Activated CD4-positive, alpha-beta memory T cell treated with anti-CD3 and anti-CD28 coated beads, Interleukin-2, amount 10 ng/mL, durations not matched to agents 7 days and 5 days (primary cell): ENCODE results near the gene GLCCI1. TPM values are rescaled to one million over a fixed set of nuclear protein-coding genes. Genes with fewer than 3 reads are reported as not detected.

Experiments
- CTCF ChIA-PET: fragments of 350-600 bp; sonication (Branson Sonifier 250); formaldehyde crosslinking; loops from one replicate; lab custom pipeline; 2021; ENCODE audit warnings: antibody characterized with exemption, inconsistent platforms; lab: Charles Lee
- POLR2A ChIA-PET: fragments of 350-600 bp; sonication (Branson Sonifier 250); formaldehyde crosslinking; loops from one replicate; lab custom pipeline; 2021; ENCODE audit warnings: antibody characterized with exemption; lab: Charles Lee
- DNase-seq: peaks from one replicate; pipeline ENCODE4 v3.0.0-alpha.2; 2020
- H3K27ac Mint-ChIP-seq: one replicate; pipeline ENCODE4 v1.8.0; 2021; ENCODE audit warnings: mild to moderate bottlenecking, mixed read lengths
- H3K27me3 Mint-ChIP-seq: one replicate; pipeline ENCODE4 v1.8.0; 2021; ENCODE audit warnings: mixed read lengths
- H3K36me3 Mint-ChIP-seq: one replicate; pipeline ENCODE4 v1.8.0; 2021; ENCODE audit warnings: low read depth, mixed read lengths
- H3K4me1 Mint-ChIP-seq: one replicate; pipeline ENCODE4 v1.8.0; 2021; ENCODE audit warnings: mixed read lengths
- H3K4me3 Mint-ChIP-seq: one replicate; pipeline ENCODE4 v1.8.0; 2021; ENCODE audit warnings: mild to moderate bottlenecking, mixed read lengths
- H3K9me3 Mint-ChIP-seq: one replicate; pipeline ENCODE4 v1.8.0; 2021; ENCODE audit warnings: mixed read lengths
- total RNA-seq, 2 experiments: library from RNA; stranded (reverse); gene quantifications; one replicate each; pipeline ENCODE4 v1.2.3, GENCODE V29; 2021

The GLCCI1 gene
- total RNA-seq, 2 experiments from 2014 or later: 25.4 to 29.0 TPM

- H3K4me3 Mint-ChIP-seq: no peak overlapping the region
- H3K36me3 Mint-ChIP-seq: peaks cover 7% of the 10 kb centered on the region
- H3K9me3 Mint-ChIP-seq: peaks cover 2% of the 10 kb centered on the region
- DNase-seq: no peak
- ChIA-PET POLR2A (interaction anchor here (1.0 to 3.5 kb wide), 3 partner anchors 9 to 59 kb away, joined by 3 to 12 read pairs (median 3); no protein-coding TSS in a partner anchor), CTCF (no interaction called here)
- no peaks in the 10 kb centered on the region for H3K27me3 Mint-ChIP-seq
- peaks cover 41% of the 10 kb centered on the region for H3K4me1 Mint-ChIP-seq
- H3K27ac Mint-ChIP-seq: no peak overlapping the region
These were observed 148.6 kb downstream of the GLCCI1 start for GRCh38 chr7:8117195-8117594.

- CTCF ChIA-PET: no interaction called here
- Mint-ChIP-seq H3K4me1 (peaks cover 38% of the 10 kb centered on the region), H3K36me3 (peaks cover 7% of the 10 kb centered on the region), H3K9me3 (no peaks in the 10 kb centered on the region), H3K27me3 (no peaks in the 10 kb centered on the region), H3K4me3 (no peak overlapping the region), H3K27ac (no peak overlapping the region)
- no peak for DNase-seq
- POLR2A ChIA-PET: interaction anchor here (1.0 kb wide), 1 partner anchor 58 kb away, joined by 3 read pairs; no protein-coding TSS in a partner anchor
These were observed 150.7 kb downstream of the GLCCI1 start for GRCh38 chr7:8119262-8119661.

- H3K27me3 Mint-ChIP-seq: no peaks in the 10 kb centered on the region
- no peak overlapping the region for H3K27ac Mint-ChIP-seq
- ChIA-PET POLR2A (interaction anchor here (1.8 kb wide), 1 partner anchor 11 kb away, joined by 4 read pairs; no protein-coding TSS in a partner anchor), CTCF (no interaction called here)
- H3K4me3 Mint-ChIP-seq: no peak overlapping the region
- no peaks in the 10 kb centered on the region for H3K9me3 Mint-ChIP-seq
- H3K4me1 Mint-ChIP-seq: peaks cover 38% of the 10 kb centered on the region
- DNase-seq: no peak
- peaks cover 7% of the 10 kb centered on the region for H3K36me3 Mint-ChIP-seq
These were observed 151.9 kb downstream of the GLCCI1 start for GRCh38 chr7:8120390-8121058.

GRCh38 chr7:8121243-8121642, 152.6 kb downstream of the GLCCI1 start:
- Mint-ChIP-seq H3K27me3 (no peaks in the 10 kb centered on the region), H3K4me3 (no peak overlapping the region), H3K27ac (no peak overlapping the region), H3K9me3 (no peaks in the 10 kb centered on the region), H3K4me1 (peaks cover 38% of the 10 kb centered on the region), H3K36me3 (peaks cover 5% of the 10 kb centered on the region)
- ChIA-PET POLR2A (interaction anchor here (1.8 kb wide), 1 partner anchor 11 kb away, joined by 4 read pairs; no protein-coding TSS in a partner anchor), CTCF (no interaction called here)
- DNase-seq: no peak

- ChIA-PET CTCF (interaction anchor here (0.6 to 2.1 kb wide), 13 partner anchors 8 to 1387 kb away, joined by 3 to 10 read pairs (median 4); partner anchors contain the start of gene GLCCI1), POLR2A (interaction anchor here (0.7 to 4.7 kb wide), 23 partner anchors 9 to 968 kb away, joined by 3 to 73 read pairs (median 5); partner anchors contain the start of genes C1GALT1, GLCCI1 and UMAD1)
- peak; percentile 86 for DNase-seq
- peak overlapping the region; percentile 65 for H3K4me3 Mint-ChIP-seq
- peaks cover 10% of the 10 kb centered on the region for H3K36me3 Mint-ChIP-seq
- H3K27ac Mint-ChIP-seq: peak overlapping the region; percentile 100
- no peaks in the 10 kb centered on the region for H3K27me3 Mint-ChIP-seq
- H3K4me1 Mint-ChIP-seq: peaks cover 65% of the 10 kb centered on the region
- H3K9me3 Mint-ChIP-seq: no peaks in the 10 kb centered on the region
These were observed 157.3 kb downstream of the GLCCI1 start for GRCh38 chr7:8125680-8126444.

GRCh38 chr7:8126601-8127167, 158.1 kb downstream of the GLCCI1 start:
- POLR2A ChIA-PET: interaction anchor here (1.0 to 4.7 kb wide), 9 partner anchors 8 to 945 kb away, joined by 3 to 73 read pairs (median 12); partner anchors contain the start of genes GLCCI1 and UMAD1
- CTCF ChIA-PET: interaction anchor here (0.6 to 2.1 kb wide), 6 partner anchors 50 to 1388 kb away, joined by 3 to 10 read pairs (median 6); partner anchors contain the start of gene GLCCI1
- no peak overlapping the region for H3K4me3 Mint-ChIP-seq
- no peaks in the 10 kb centered on the region for H3K27me3 Mint-ChIP-seq
- no peaks in the 10 kb centered on the region for H3K9me3 Mint-ChIP-seq
- peaks cover 10% of the 10 kb centered on the region for H3K36me3 Mint-ChIP-seq
- H3K4me1 Mint-ChIP-seq: peaks cover 73% of the 10 kb centered on the region
- peak overlapping the region; percentile 100 for H3K27ac Mint-ChIP-seq
- no peak for DNase-seq

GRCh38 chr7:8128449-8129317, 160.1 kb downstream of the GLCCI1 start:
- Mint-ChIP-seq H3K27ac (peak overlapping the region; percentile 18), H3K36me3 (peaks cover 10% of the 10 kb centered on the region), H3K27me3 (no peaks in the 10 kb centered on the region), H3K9me3 (no peaks in the 10 kb centered on the region), H3K4me3 (no peak overlapping the region), H3K4me1 (peaks cover 91% of the 10 kb centered on the region)
- no peak for DNase-seq
- CTCF ChIA-PET: no interaction called here
- POLR2A ChIA-PET: interaction anchor here (1.3 kb wide), 1 partner anchor 47 kb away, joined by 6 read pairs; no protein-coding TSS in a partner anchor

- Mint-ChIP-seq H3K36me3 (peaks cover 10% of the 10 kb centered on the region), H3K27me3 (no peaks in the 10 kb centered on the region), H3K27ac (peak overlapping the region; percentile 63), H3K4me3 (no peak overlapping the region), H3K9me3 (no peaks in the 10 kb centered on the region), H3K4me1 (peaks cover 95% of the 10 kb centered on the region)
- ChIA-PET CTCF (no interaction called here), POLR2A (interaction anchor here (6.1 kb wide), 1 partner anchor 160 kb away, joined by 51 read pairs; the partner anchor contains the start of gene GLCCI1)
- no peak for DNase-seq
These were observed 160.7 kb downstream of the GLCCI1 start for GRCh38 chr7:8129318-8129659.

- POLR2A ChIA-PET: interaction anchor here (2.8 to 6.1 kb wide), 2 partner anchors 40 to 162 kb away, joined by 11 to 51 read pairs; partner anchors contain the start of gene GLCCI1
- H3K4me1 Mint-ChIP-seq: peaks cover 89% of the 10 kb centered on the region
- H3K27ac Mint-ChIP-seq: no peak overlapping the region
- no peak overlapping the region for H3K4me3 Mint-ChIP-seq
- DNase-seq: no peak
- H3K27me3 Mint-ChIP-seq: no peaks in the 10 kb centered on the region
- H3K36me3 Mint-ChIP-seq: peaks cover 5% of the 10 kb centered on the region
- CTCF ChIA-PET: no interaction called here
- no peaks in the 10 kb centered on the region for H3K9me3 Mint-ChIP-seq
These were observed 162.1 kb downstream of the GLCCI1 start for GRCh38 chr7:8130663-8131062.

- H3K27ac Mint-ChIP-seq: peak overlapping the region; percentile 93
- H3K27me3 Mint-ChIP-seq: no peaks in the 10 kb centered on the region
- peaks cover 5% of the 10 kb centered on the region for H3K36me3 Mint-ChIP-seq
- peaks cover 77% of the 10 kb centered on the region for H3K4me1 Mint-ChIP-seq
- H3K9me3 Mint-ChIP-seq: no peaks in the 10 kb centered on the region
- POLR2A ChIA-PET: interaction anchor here (0.6 to 6.1 kb wide), 8 partner anchors 7 to 491 kb away, joined by 3 to 51 read pairs (median 5); partner anchors contain the start of genes GLCCI1 and UMAD1
- peak; percentile 41 for DNase-seq
- H3K4me3 Mint-ChIP-seq: peak overlapping the region; percentile 50
- CTCF ChIA-PET: interaction anchor here (0.7 to 1.2 kb wide), 2 partner anchors 172 to 491 kb away, joined by 3 read pairs; partner anchors contain the start of gene UMAD1
These were observed 163.4 kb downstream of the GLCCI1 start for GRCh38 chr7:8131694-8132605.
